CD4-positive, alpha-beta T cell treated with Interleukin-1 beta for 1 hour (primary cell): ENCODE data around the gene WDR37.

ENCODE experiments used
- DNase-seq, 2 donors: peaks; one replicate each; pipeline ENCODE4 v3.0.0-alpha.2; 2020 to 2022

WDR37 gene

GRCh38 chr10:1172256-1172984 lies 116.2 kb downstream of the WDR37 start:
- no peak for DNase-seq

GRCh38 chr10:1173091-1173490 lies 116.9 kb downstream of the WDR37 start:
- no peak for DNase-seq

GRCh38 chr10:1174022-1174421 lies 117.8 kb downstream of the WDR37 start:
- DNase-seq: no peak

- DNase-seq: no peak
These were observed 119.9 kb downstream of the WDR37 start for GRCh38 chr10:1175956-1176565.

- no peak for DNase-seq
These were observed 121.8 kb downstream of the WDR37 start for GRCh38 chr10:1177936-1178335.

- DNase-seq: no peak
These were observed 122.3 kb downstream of the WDR37 start for GRCh38 chr10:1178506-1178905.

- no peak for DNase-seq
These were observed 123.3 kb downstream of the WDR37 start for GRCh38 chr10:1179346-1180070.

- no peak for DNase-seq
These were observed 124.0 kb downstream of the WDR37 start for GRCh38 chr10:1180071-1180730.

- DNase-seq: no peak
These were observed 124.7 kb downstream of the WDR37 start for GRCh38 chr10:1180836-1181235.
